ENCODE data around the gene SPATA7. TPM values are rescaled to one million over a fixed set of nuclear protein-coding genes. Genes with fewer than 3 reads are reported as not detected.

The SPATA7 gene
- total RNA-seq, 1 experiment from 2014 or later, result 3.7 TPM

DNA sequence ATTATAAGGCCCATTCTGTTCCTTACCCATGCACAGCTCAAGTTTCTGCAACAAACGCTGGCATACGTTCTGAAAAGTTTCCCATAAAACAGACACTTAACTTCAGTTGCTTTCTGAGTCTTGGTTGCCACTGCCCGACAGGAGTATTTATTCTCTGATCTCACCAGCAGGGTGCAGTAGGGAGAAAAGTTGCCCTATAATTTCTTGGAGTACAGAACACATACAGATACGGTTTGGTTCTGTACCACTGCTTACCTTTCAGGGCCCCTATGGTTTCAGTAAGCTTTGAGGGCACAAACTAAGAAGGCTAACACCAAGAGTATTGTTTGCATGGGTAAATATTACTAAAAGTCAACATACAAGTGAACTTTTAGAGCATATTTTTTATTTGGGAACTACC lies 77.9 kb downstream of the SPATA7 start:
- Mint-ChIP-seq H3K4me1 (ENCODE audit: insufficient read depth, unreplicated experiment) (peaks cover 5% of the 10 kb centered on the region), H3K9me3 (ENCODE audit: unreplicated experiment) (peaks cover 13% of the 10 kb centered on the region), H3K27ac (ENCODE audit: low read depth, unreplicated experiment) (no peak overlapping the region), H3K4me3 (ENCODE audit: unreplicated experiment) (no peak overlapping the region), H3K27me3 (ENCODE audit: insufficient read depth, unreplicated experiment) (no peaks in the 10 kb centered on the region), H3K36me3 (ENCODE audit: insufficient read depth, unreplicated experiment) (peaks cover 50% of the 10 kb centered on the region)
- no TSS peak for BruUV-seq (replicated peaks)
- CTCF ChIA-PET, result interaction anchor here (0.6 to 2.1 kb wide), 5 partner anchors 19 to 1250 kb away, joined by 3 to 6 read pairs (median 4); no protein-coding TSS in a partner anchor
- intact Hi-C loops (cut with micrococcal nuclease), result no loop called here
- POLR2A ChIA-PET, result no interaction called here
- peak; percentile 52 for DNase-seq (ENCODE audit: unreplicated experiment)
- peak; percentile 27 for TF ChIP-seq CTCF (IDR thresholded peaks at IDR 0.05; ENCODE audit: unreplicated experiment)

DNA sequence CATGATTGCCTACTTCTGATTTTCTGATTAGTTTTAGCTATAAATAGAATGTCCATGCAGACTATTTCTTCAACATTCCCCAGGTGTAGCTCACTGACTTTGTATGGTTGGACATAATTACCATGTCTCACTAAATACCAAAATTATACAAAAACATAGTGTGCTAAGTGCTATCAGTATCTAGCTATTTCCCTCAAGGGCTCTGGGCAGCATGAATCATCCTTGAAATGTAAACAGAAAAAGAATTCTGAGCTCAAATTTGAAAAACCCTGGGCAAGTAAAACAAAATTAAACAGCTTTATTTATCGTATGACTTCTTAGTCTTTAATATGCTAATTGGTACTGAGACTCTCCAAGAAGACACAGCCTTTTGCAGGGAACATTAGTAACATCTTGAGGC lies 82.9 kb downstream of the SPATA7 start:
- Mint-ChIP-seq H3K27me3 (ENCODE audit: insufficient read depth, unreplicated experiment) (no peaks in the 10 kb centered on the region), H3K36me3 (ENCODE audit: insufficient read depth, unreplicated experiment) (peaks cover 71% of the 10 kb centered on the region), H3K27ac (ENCODE audit: low read depth, unreplicated experiment) (peak overlapping the region; percentile 63), H3K4me1 (ENCODE audit: insufficient read depth, unreplicated experiment) (peaks cover 20% of the 10 kb centered on the region), H3K9me3 (ENCODE audit: unreplicated experiment) (no peaks in the 10 kb centered on the region), H3K4me3 (ENCODE audit: unreplicated experiment) (no peak overlapping the region)
- intact Hi-C loops (cut with micrococcal nuclease), result no loop called here
- CTCF ChIA-PET, result interaction anchor here (0.6 to 1.0 kb wide), 4 partner anchors 16 to 998 kb away, joined by 3 to 4 read pairs (median 4); no protein-coding TSS in a partner anchor
- DNase-seq (ENCODE audit: unreplicated experiment), result peak; percentile 20
- TF ChIP-seq CTCF (IDR thresholded peaks at IDR 0.05; ENCODE audit: unreplicated experiment), result no peak
- POLR2A ChIA-PET, result no interaction called here
- BruUV-seq (replicated peaks), result no TSS peak

DNA sequence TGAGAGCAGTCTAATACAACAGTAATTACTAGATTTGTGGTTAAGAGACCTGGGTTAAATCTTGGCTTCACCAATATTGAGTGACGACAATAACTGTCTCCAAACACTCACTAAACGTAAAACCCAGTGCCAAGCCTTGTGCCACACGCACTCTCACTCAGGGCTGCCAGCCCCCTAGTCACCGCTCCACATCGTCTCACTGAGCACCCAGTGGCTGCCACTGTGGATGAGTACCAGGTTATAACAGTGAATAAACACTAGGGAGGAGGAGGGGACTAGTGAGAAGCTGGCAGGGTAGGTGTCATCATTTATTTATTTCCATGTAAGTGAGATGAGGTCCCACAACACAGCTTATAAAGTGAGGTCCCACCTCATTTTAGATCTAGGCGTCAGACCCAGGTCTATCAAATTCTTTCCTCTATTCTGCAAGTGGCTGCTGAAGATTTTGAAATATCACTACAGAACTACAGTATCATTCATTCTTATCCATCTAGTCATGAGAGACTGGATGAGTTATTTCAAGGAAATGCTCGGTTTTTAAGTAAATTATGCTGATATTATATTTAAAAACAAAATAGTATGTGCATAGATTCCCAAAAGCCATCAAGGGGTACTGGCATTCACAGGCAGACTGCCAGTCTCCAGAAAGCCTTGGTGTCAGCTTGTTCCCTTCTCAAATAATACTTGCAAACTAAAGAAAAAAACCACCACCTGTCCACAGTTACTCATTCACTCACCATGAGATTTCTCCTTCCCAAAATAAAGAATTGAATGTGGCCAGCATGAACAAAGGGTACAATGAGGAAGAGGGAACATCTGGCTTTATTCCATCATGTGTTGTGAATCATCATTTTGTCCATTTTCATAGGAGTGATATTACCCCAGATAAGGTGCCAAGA lies 85.3 kb downstream of the SPATA7 start:
- intact Hi-C loops (cut with micrococcal nuclease), result no loop called here
- ChIA-PET CTCF (no interaction called here), POLR2A (interaction anchor here (0.7 kb wide), 1 partner anchor 1181 kb away, joined by 3 read pairs; no protein-coding TSS in a partner anchor)
- H3K36me3 Mint-ChIP-seq (ENCODE audit: insufficient read depth, unreplicated experiment), result peaks cover 70% of the 10 kb centered on the region
- BruUV-seq (replicated peaks), result no TSS peak
- TF ChIP-seq CTCF (IDR thresholded peaks at IDR 0.05; ENCODE audit: unreplicated experiment), result no peak
- peak overlapping the region; percentile 25 for H3K27ac Mint-ChIP-seq (ENCODE audit: low read depth, unreplicated experiment)
- no peak overlapping the region for H3K4me3 Mint-ChIP-seq (ENCODE audit: unreplicated experiment)
- H3K4me1 Mint-ChIP-seq (ENCODE audit: insufficient read depth, unreplicated experiment), result peaks cover 20% of the 10 kb centered on the region
- peak; percentile 28 for DNase-seq (ENCODE audit: unreplicated experiment)
- H3K9me3 Mint-ChIP-seq (ENCODE audit: unreplicated experiment), result no peaks in the 10 kb centered on the region
- no peaks in the 10 kb centered on the region for H3K27me3 Mint-ChIP-seq (ENCODE audit: insufficient read depth, unreplicated experiment)

- no peak overlapping the region for H3K27ac Mint-ChIP-seq (ENCODE audit: low read depth, unreplicated experiment)
- peaks cover 59% of the 10 kb centered on the region for H3K36me3 Mint-ChIP-seq (ENCODE audit: insufficient read depth, unreplicated experiment)
- ChIA-PET CTCF (interaction anchor here (1.8 to 2.4 kb wide), 2 partner anchors 20 to 284 kb away, joined by 5 to 6 read pairs; no protein-coding TSS in a partner anchor), POLR2A (no interaction called here)
- no peaks in the 10 kb centered on the region for H3K9me3 Mint-ChIP-seq (ENCODE audit: unreplicated experiment)
- H3K27me3 Mint-ChIP-seq (ENCODE audit: insufficient read depth, unreplicated experiment), result no peaks in the 10 kb centered on the region
- no peak overlapping the region for H3K4me3 Mint-ChIP-seq (ENCODE audit: unreplicated experiment)
- DNase-seq (ENCODE audit: unreplicated experiment), result no peak
- BruUV-seq (replicated peaks), result no TSS peak
- no peak for TF ChIP-seq CTCF (IDR thresholded peaks at IDR 0.05; ENCODE audit: unreplicated experiment)
- intact Hi-C loops (cut with micrococcal nuclease), result no loop called here
- H3K4me1 Mint-ChIP-seq (ENCODE audit: insufficient read depth, unreplicated experiment), result peaks cover 9% of the 10 kb centered on the region
These were observed 88.3 kb downstream of the SPATA7 start for GRCh38 chr14:88473791-88474190.

Data from MCF 10A (cell line).